ENCODE measurements around the gene P2RY11.

GRCh38 chr19:10092648-10093294 is 18.7 kb upstream of the P2RY11 start:
- TF ChIP-seq, protein P1, sequence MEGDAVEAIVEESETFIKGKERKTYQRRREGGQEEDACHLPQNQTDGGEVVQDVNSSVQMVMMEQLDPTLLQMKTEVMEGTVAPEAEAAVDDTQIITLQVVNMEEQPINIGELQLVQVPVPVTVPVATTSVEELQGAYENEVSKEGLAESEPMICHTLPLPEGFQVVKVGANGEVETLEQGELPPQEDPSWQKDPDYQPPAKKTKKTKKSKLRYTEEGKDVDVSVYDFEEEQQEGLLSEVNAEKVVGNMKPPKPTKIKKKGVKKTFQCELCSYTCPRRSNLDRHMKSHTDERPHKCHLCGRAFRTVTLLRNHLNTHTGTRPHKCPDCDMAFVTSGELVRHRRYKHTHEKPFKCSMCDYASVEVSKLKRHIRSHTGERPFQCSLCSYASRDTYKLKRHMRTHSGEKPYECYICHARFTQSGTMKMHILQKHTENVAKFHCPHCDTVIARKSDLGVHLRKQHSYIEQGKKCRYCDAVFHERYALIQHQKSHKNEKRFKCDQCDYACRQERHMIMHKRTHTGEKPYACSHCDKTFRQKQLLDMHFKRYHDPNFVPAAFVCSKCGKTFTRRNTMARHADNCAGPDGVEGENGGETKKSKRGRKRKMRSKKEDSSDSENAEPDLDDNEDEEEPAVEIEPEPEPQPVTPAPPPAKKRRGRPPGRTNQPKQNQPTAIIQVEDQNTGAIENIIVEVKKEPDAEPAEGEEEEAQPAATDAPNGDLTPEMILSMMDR (conservative IDR thresholded peaks at IDR 0.05; ENCODE audit: low read length) = no peak
- TF ChIP-seq EZH2phosphoT487 (IDR thresholded peaks at IDR 0.05; ENCODE audit: borderline replicate concordance, low read depth, low read length) = no peak

Measured in OCI-LY7 (cell line).